ENCODE data around the gene COA8.
A peak's percentile ranks its signal among the peaks of the same experiment; 100 is the strongest.

COA8 gene

DNA sequence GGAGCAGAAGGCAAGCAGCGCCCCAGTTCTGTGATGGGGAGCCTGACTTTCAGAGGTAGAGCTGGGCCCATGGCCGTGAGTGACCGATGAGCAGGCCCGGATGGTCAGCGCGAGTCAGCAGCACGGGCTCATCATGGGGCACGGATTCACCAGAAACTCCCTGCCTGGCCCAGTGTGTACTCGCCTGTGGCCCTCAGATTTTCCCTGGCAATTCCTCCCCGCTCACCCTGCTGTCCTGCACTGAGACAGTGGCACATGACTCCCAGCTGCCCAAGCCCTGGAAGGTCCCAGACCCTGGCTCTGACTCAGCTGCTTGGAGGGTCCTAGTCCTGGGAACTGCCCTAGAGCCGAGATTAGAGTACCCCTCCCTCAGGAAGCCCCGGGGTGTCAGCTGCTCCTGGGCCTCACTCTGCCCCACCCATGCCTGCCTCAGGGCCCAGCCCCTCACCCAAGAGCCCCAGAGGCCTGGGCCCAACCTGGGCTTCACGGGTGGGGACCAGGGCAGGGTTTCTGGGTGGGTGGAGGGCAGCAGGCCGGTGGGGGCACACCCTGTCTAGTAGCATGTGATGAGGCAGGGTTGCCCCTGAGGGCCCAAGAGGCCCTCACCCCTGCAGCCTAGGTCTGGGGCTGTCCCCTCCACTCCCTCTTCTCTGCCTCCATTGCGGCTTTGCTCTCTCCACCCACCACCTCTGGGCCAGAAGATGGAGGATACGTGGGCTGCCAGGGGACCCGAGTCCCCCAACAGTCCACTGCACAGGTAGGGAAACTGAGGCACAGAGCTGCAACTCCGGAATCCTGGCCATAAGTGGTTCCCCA, 25.4 kb upstream of the COA8 start:
- DNase-seq: no peak

DNA sequence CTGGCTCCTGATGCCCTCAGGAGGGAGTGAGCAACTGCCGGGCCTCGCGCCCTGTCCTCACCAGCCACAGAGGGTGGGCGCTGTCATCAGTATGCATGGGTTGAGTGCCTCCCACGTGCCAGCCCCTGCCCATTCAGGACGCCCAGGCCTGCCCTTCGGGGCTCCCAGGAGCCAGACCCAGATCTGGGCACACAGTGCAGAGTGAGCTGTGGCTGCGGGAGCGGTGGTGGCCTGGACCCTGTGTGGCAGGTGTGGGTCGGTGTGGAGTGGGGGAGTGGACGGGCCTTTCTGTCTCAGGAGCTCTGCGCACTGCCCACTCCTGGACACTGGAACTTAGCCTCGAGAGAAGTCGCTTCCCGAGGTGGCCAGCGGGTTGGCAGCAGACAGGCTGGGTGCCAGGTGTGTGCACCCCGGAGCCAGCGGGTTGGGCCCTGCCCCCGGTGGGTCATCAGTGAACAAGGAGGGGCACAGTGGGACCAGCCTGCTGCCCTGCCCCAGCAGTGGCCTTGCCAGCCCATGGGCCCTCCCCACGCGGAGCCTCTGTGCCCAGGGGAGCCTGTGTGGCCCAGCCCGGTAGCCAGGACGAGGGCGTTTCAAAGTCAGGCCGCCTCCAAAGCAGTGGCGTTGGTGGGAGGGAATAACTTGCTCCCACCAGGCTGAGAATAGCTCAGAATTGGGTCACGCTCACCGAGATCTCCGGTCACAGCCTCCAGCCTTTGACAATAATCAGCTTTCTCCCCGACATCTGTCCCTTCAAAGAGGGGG, 24.3 kb upstream of the COA8 start:
- DNase-seq: no peak

DNA sequence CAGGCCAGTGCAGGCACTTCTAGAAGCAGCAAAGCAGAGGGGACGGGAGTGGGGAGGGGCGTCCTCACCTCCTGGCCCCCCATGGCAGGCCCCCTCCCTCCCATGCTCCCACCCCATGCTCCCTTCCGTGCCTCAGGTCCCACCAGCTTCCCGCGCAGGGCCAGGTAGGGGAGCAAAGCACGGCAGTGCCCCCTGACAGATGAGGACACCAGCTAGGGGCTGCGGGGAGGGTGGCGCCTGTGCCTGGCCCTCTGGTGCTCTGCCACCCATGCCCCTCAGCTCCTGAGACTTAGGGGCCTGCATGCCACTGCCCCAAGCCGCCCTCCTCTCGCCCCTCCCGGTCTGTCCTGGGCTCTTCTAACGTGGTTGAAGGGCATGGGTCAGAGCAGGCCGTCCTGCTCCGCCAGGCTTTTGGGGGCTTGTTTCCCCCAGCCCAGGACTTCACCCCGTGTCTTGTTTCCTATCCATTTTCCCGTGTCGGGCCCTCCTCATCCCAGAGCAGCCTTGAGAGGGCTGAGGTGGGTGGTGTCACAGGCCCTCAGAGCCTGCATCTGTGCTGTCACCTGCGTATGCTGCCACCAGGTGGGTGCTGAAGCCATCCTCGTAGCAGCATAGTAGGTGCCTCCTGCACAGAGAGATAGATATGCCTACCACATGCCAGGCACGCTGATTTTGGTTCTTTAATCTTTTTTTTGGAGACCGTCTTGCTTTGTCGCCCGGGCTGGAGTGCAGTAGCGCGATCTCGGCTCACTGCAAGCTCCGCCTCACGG, 23.5 kb upstream of the COA8 start:
- peak; percentile 39 for DNase-seq

DNA sequence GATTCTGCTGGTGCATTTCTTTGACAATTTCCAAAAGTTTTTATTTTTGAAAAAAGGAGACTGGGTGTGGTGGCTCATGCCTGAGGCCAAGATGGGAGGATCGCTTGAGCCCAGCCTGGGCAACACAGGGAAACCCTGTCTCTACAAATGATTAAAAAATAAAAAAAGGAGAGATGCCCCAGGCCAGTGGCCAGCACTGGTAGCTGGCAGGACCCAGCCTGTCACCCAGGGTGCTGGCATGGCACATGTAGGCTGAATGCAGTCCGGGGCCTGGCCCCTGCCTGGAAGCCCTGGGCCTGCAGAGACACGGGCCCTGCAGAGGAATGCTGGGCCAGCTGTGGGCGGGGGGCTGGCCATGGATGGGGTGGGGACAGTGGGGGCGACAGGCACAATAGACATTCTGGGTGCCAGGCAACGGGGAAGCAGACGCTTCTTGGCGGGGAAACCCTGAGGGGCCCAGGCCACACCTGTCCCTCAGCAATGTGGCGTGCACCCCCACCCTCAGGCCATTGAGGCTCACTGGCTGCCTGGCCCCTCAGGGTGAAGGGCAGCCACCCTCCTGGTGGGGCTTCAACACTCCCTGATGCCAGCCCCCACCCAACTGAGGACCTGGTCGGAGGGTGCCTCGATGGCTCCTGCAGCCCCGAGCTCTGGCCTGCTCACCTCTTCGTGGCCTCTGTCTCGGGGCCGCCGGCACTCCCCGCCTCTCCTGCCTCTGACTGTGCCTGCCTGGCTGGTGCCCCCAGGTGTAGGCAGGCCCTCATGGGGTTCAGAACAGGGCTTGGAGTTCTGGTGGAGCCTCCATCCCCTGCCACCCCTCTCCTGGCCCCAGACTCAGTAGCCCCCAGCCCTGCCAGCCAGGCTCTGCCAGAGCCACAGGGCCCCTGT, 21.7 kb upstream of the COA8 start:
- DNase-seq: no peak

DNA sequence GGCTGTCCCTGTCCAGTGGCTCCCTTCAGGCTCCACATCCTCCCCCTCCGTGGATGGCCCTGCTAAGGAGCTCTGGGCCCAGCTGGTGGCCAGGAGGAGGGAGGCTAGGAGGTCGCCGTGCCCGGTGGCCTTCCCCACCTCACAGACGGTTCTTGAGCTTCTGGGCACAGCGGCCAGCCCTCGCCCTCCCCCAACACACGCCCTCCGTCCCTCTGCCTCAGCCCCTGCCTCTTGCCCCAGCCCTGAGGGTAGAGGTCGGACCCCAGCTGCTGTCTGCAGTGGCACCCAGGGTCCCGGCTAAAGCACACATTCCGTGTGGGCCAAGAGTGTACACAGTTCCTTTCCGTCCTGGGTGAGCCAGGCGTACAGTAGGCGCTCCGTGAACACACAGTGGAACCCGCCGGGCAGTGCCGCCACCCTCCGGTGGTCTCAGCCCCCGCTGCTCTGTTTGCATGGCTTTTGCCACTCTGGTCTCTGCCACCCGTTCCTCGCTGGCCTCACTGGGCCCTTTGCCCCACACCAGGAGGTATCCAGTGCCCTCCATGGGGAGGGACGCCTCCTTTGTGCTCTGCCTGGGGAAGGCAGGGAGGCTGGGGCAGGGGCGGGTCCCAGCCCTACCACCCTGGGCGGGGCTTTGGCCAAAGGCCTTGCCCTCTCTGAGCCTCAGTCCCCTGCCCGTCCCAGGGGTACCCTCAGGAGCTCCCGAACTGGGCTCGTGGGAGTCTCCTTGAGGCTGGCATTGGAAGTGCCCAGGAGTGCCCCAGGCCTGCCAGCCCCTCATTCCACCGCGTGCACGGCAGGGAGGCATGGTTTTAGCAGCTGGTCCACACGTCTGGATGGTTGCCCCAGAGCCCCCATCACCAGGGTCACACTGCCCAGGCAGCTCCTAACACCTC, 20.8 kb upstream of the COA8 start:
- DNase-seq: peak; percentile 65

DNA sequence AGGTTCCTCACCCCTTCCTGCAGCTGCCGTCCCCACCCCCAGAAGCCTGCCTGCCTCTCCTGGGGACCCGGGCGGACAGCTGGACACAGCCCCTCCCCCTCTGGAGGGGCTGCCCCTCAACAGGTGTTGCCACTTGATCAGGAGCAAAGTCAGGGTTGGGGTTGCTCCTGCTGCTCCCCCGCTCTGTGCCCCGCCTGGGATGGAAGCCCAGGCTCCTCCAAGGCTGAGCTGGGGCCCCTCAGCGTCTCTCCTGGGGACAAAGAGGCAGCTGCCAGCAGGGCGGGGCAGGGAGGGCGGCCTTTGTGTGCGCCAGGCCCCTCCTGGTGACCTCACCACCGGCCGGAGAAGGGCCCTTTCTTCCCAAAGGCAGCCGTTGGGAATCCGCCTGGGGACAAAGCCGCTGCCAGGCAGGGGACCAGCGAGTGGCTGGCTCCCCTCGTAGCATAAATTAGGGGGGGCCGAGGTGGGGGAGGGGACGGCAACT, 20.1 kb upstream of the COA8 start:
- peak; percentile 90 for DNase-seq

DNA sequence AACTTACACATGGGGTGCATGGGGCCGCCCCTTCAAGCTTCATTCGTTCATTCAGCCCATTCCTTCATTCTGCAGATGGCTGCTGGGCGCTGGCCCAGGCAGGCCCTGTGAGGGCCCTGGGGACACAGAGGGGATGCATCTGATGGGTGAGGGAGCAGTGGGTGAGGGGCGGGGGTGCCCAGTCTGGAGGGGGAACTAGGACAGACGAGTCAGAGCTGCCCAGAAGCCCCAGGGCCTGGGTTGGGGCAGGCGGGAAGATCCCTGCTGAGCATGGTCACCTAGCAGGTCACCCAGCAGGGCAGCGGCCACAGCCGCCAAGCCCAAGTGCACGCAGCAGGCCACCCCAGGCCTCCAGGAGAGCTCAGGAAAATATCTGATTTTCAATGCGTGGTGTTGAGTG, 19.6 kb upstream of the COA8 start:
- peak; percentile 28 for DNase-seq

DNA sequence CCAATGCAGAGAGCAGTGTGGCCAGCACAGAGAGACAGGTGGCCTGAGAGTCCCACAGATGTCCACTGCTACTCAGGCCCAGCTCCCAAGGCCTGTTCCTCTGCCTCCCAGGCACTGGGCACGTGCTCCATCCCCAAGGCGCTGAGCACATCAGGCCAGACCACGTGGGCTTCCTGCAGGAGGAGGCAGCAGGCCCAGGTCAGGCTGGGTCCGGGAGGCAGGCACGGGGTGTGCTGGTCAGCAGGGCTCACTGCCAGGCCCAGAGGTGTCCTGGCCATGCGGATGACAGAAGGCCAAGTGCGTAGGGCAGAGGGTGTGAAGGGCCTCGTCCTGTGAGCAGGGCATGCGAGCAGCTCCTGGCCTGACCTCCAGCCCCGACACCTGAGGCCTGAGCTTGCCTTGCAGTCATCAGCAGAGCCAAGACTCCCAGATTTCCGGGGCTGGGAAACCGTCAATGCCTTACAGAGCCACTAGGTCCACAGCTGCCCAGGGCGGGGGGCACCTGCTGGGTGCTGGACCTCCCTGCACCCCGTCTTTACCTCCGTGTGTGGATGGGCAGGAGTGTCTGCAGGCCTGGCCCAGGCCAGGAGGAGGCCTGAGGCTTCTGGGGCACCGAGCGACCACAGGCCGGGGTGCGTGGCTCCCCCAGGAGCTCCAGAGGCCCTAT, 18.9 kb upstream of the COA8 start:
- DNase-seq: no peak

DNA sequence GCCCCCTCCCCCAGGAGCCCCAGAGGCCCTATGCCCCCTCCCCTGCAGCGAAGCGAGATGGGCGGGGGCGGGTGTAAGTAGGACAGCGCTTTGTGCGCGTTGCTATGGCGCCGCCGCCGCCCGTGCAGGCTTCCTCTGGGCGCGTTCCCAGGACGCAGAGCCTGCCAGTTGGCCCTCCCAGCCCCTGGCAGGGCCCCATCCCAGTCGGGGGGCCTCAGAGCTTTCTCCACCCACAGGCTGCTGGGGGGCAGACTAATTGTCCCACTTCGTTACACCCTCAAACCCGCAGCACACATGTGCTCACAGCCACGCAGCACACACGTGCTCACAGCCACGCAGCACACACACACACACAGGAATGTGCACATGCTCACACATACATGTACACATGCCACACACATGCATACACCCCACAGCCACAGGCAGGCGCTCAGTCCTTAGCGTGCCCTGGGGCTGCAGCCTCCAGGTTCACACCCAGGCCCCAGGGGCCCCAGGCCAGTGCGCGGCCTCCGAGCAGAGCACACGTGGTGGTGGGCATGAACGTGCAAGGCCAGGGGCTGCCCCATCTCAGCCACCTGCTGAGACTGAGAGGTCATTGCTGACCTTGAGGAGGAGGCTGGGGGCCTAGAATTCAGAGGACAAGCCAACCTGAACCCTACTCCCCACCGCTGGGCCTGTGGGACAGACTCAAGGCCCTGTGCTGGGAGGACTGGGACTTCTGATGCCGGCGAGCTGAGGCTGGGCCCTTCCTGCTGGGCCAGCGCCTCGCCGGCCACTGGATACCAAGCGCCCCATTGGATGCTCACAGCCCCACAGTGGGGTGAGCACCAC, 18.2 kb upstream of the COA8 start:
- DNase-seq: no peak

DNA sequence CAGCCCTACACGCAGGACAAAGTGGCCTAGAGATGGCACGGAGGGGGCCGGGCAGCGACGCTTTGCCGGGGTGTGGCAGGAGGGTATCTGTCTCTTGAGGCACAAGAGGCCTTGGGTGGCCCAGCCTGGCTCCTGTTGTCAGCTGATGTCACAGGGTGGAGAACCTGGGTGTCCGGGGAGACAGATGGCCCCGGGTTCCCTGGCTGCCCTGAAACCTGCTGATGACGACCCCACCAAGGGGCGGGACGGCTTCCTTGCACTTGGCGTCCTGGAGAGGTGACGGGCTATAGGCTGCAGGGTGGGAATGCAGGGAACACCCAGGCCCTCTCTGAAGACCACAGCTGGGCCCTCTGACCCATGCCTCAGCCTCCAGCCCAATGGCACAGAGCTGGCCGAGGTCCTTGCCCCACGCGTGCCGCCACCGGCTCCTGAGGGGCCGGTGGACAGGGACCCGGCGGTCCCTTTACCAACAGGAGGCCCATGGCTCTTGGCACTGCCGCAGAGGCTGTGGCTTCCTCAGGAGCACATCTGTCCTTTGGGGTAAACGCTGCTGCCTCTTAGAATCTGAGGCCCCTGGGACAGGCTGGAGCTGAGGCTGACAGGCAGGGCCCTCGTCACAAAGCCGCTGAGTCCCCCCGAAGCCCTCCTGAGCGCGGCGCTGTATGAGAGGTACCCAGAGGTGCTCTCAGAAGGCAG, 17.4 kb upstream of the COA8 start:
- DNase-seq: no peak

DNA sequence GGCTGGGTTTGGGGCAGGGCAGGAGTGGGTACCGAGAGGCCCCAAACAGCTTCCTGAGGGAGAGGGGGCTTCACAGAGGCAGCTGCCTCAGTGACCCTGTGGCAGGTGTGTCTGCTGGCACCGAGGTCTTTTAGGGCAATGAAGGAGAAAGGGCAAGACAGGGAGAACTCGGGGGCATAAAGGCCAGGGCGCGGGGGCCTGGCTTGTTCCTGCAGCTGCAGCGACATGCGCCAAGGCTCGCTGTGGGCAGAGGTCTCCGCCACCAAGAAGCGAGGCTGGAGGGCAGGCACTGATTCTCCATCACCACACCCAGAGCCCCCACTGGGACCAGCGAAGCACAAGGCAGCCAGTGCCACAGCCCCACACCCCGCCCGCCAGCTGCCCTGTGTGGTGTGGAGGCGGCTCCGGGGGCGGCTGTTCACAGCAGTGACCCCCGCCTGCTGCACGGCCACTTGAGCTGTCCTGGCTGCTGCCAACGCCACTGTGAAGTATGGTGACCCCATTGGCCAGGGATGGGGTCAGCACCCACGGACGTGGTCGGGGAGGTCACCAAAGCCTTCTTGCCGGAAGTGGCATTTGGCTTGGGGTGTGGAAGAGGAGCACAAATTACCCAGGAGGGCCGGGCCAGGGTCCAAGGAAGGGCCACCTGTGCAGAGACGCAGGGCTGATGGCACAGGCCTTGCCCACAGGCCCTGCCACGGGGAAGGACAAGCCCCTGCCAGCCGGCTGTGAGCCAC, 16.7 kb upstream of the COA8 start:
- DNase-seq: no peak

DNA sequence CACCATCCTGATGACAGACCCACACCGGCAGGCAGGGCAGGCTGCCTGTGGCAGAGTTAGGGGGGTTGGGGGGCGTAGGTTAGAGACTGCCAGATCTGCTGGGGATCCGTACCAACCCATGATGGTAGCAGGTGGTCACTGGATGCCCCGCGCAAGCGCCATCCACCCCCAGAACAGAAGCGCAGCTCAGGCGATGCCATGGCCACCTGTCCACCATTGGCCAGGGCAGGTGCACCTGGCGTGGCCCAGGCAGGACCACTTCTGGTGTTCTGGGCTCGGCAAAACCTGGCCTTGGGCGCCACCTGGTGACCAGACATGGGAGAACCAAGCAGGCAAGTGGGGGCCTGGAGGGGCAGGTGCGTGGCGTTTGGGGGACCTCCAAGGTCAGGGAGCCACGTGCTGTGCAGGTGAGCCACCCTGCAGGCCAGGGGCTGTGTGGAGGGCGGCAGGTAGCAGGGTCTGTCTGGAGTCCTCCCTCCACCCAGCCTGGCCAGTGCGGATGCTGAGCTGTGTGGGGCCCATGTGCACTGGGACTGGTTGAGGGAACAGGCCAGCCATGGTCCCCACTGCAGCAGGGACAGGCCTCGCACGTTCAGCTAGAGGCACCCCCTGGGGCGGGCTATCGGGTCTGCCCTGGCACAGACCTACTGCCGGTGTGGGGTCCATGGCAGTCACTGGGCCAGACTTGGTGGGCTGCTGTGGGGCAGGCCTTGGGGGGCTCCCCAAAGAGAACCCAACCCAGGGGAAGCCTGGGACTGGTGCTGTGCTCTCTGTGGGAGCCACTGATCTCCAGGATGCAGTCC, 15.9 kb upstream of the COA8 start:
- DNase-seq: peak; percentile 89

DNA sequence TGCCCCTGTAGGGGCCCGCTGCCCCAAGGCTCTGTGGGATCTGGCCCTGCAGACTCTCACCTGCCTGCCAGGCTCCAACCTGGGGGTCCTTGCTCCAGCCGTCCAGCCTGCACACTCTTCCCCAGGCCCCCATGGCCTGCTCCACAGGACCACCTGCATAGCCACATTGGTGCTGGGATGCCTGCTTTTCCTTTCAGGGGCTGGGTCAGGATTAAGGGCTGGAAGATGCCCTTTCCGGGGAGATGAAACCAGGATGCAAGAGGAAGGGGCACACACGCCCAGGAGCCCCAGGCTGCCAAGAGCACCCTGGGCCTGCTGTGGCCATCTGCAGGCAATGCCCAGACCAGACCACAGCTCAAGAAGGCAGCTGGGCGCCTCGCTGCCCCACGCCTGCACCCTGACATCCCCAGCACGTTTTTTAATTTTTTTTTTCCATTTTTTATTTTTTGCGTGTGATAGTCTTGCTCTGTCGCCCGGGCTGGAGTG, 15.3 kb upstream of the COA8 start:
- DNase-seq: no peak

DNA sequence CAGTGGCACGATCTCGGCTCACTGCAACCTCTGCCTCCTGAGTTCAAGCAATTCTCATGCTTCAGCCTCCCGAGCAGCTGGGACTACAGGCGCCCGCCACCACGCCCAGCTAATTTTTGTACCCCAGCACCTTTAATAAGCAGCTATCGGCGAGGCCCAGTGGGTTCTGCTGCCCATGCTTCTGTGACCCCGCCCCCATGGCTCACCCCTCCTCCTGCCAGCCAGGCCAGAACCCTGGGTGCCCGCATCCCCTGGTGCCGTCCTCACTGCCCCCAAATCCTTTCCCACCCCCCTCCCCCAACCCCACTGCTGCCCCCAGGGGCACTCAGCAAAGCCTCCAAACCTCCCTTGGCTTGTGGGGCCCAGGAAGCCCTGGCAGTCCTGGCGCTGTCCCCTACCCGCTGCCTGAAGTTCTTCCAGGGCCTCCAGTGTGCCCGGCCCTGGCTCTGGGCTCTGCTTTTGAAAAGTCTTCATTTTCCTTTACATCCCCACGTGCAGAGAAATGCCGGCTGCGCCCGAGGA, 14.8 kb upstream of the COA8 start:
- DNase-seq: no peak

DNA sequence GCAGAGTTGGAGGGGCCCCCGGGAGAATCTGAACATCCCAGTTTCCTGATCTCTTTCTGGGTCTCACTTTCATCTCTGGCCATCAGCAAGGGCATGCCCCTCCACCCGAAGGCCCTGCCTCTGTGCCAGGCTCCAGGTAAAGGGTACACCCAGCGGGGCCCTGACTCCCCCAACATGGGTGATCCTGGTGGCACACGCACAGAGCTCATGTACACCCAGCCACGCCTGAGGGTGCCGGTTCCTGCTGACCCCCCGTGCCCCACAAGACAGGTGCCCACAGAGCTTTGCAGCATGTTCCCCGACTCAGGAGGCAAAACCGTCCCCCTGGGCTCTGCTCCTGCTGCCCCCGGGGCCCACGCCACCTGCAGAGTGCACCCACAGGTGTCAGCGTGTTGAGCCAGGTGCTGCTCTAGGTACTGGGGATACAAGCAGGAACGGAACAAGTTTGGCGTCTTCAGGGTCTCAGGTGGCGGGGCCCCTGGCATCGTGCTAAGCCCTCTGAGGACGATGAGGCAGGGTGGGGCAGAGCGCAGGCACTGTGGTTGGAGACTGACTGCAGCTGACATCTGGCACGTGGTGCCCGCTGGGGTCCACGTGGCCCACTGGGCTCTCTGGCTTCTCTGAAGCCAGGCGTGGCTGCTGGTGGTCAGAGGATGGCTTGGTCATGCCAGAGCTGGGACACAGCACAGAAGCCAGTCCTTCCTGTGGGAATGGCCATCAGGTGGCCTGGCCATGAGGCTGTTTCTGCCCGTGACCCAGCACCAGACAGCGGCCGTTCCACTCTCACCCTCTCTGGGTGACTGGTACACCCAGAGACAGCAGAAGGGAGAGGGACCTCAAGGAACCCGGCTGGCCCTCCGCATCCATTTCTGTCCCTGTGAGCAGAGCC, 14.1 kb upstream of the COA8 start:
- DNase-seq: no peak

All from DMS53 (cell line).